HT-29 (cell line): ENCODE measurements around the gene MRPL2. TPM values are rescaled to one million over a fixed set of nuclear protein-coding genes. Genes with fewer than 3 reads are reported as not detected.
A peak's percentile ranks its signal among the peaks of the same experiment; 100 is the strongest.

Experiments
- DNase-seq: peaks from one replicate; pipeline ENCODE4 v3.0.0-alpha.2; 2015; ENCODE audit warnings: low spot score
- total RNA-seq: library from RNA; depleted of rRNA; stranded (reverse); fragments of >200 nt; shearing (Covaris generic); gene quantifications from 2 replicates; pipeline ENCODE4 v1.2.3, GENCODE V29; 2014; rRNA removed

The MRPL2 gene
- 54.4 and 79.1 TPM in 2 replicates for total RNA-seq

GRCh38 chr6:43059168-43060033 is at the start of gene MRPL2, which contains the start of gene KLC4:
TSS of gene MRPL2 (minus strand) at chr6:43059434. CDS start at chr6:43059381, 53 bp downstream.
TSS of gene KLC4 (plus strand) at chr6:43059631. CDS start at chr6:43061336, 1,705 bp downstream.
- peak; percentile 99 for DNase-seq

DNA sequence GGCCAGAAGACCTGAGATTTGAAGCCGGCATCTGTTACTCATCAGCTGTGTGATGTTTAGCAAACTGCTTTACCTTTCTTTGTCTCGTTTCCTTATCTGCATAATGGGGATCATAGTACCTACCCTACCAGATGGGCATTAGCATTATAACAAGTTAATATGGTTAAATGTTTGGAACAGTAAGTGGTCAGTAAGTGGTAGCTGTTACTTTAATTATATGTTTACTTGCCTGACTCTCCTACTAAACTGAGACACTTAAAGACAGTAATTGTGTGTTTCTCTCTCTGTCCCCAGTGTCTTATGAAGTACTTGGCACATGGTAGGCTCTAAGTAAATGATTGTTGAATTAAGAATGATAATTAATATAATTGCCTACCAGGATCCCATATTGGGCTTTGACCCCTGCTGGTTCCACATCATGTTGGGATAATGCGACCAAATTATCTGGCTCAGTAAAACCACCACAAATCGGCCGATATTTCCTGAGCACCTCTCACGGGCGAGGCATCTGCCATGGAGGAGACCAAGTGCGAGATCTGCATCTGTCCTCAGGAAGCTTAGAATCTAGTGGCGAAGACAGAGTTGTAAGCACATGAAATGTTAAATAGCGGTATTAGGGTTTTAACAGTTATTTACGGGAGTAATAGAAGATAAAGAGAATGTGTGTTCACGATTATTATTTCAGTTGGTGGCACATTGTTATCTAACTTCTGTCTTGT is 48.3 kb upstream of the MRPL2 start:
- DNase-seq, result no peak

DNA sequence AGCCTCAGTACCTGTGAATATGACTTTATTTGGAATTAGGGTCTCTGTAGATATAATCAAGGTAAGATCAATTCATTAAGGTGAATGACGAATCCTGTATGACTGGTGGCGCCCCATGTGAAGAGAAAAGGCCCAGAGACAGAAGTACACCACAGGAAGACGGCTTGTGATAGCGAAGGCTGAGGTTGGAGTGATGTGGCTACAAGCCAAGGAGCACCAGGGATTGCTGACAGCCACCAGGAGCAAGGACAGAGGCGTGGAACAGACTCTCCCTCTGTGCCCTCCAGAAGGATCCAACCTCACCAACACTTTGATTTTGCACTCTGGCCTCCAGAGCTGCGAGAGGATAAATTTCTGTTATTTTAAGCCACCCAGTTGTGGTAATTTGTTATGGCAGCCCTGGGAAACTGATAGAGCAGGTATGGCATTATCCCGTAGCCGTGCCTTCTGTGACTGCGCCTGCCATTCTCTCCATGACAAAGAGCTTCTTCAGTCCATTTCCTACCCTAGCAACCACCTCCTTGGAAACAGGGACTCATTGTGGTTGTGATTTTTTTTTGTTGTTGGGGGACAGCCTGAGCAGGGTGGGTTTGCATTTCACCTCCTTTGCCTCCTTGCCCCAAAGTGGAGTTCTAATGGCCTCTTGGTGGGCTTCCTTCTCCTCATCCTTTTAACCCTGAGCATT is 46.4 kb upstream of the MRPL2 start:
- no peak for DNase-seq

DNA sequence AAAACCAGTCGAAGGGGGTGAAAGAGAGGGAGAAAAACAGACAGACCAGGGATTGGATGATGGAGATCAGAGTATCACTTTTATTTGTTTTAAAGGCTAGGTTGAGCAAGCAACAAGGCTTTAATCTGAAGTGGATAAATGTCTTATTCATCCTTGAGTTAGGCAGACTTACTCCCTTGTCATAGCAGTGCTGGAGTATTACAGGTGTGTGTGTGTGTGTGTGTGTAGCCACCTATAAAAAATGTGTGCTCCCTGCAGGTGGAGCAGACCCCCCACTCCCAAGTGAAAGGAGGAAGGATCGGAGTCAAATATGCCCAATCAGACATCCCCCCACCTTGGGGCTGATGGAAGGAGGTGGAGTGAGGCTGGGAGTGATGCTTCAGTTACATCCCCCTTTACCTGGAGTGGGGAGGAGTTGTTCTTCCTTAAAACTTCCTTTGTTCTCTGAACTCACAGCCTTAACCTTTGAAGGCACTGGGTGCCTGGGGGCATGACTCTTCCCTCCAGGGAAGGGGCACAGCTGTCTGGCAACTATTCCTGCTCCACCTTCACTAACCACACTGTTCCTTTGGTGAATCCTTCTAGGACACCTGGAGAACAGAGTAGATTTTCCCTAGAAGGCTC is 44.1 kb upstream of the MRPL2 start:
- DNase-seq, result no peak

- no peak for DNase-seq
Measured at GRCh38 chr6:43101497-43101896, 42.3 kb upstream of the MRPL2 start.

DNA sequence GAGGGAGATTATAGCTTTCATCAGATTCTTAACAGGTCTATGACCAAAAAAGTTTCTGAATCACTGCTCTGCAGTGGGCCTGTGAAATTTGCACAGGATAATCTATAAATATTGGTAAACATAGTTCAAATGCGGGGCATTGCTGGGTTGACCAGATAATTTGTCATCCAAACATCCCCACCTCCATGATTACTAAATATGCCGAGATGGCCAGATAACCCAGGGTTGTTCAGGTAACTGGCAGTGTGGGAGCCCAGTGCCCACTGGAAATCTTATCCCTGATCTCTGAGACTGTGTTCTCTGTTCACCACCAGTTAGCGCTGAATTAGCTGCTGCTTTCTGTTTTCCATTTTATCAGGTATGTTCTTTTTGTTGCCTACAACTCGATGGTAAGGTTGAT is 38.3 kb upstream of the MRPL2 start:
- no peak for DNase-seq

DNA sequence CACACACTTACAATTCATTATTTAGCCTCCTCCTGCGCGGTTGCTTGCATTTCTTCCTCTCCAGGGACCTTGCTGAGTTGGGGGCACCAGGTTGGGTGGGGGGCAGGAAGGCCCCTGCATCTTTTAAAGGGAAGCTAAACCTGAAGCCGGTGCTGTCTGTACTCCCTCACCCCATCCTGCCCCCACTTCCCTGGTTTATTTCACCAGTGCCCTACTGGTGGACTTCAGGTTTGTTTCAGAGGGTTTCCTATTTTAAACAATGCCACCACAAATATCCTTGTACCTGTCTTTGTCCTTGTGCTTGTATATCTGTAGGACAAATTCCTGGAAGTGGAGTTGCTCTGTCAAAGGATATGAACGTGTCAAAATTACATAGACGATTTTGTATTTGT is 37.9 kb upstream of the MRPL2 start:
- no peak for DNase-seq

GRCh38 chr6:43096451-43097097 is 37.3 kb upstream of the MRPL2 start:
- DNase-seq, result peak; percentile 82

DNA sequence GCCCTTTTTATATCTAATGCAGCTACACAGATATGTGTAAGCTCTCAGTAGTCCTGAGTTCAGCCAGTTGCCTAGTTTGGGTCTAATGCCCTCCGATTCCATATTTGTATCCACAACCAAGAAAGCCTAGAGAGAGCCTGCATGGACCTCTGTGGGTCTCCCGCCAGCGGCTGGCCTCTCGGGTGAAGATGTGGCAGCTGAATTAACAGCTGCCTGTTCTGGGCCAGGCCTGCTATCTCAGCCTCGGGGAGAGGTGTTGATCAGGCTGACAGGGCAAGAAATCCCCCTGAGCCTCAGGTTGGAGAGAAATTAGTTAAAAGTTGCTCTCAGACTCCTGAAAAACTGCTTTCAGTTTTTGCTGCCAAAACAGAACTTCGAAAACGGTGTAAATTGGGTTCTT is 36.7 kb upstream of the MRPL2 start:
- peak; percentile 43 for DNase-seq

GRCh38 chr6:43093436-43094289 is 34.4 kb upstream of the MRPL2 start:
- peak; percentile 2 for DNase-seq

GRCh38 chr6:43092635-43093034 is 33.4 kb upstream of the MRPL2 start:
- DNase-seq, result no peak

- no peak for DNase-seq
Measured at GRCh38 chr6:43091436-43091991, 32.3 kb upstream of the MRPL2 start.

DNA sequence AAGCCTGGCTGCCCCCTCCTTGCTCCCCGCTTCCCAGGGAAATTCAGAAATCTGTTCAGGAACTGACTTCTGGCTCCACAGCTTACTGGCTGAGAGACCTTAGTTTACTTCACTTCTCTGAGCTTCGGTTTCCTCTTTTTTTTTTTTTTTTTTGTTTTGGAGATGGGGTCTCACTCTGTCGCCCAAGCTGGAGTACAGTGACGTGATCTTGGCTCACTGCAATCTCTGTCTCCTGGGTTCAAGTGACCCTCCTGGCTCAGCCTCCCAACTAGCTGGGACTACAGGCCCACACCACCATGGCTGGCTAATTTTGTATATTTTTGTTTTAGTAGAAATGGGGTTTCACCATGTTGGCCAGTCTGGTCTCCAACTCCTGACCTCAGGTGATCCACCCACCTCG is 31.8 kb upstream of the MRPL2 start:
- DNase-seq, result no peak

DNA sequence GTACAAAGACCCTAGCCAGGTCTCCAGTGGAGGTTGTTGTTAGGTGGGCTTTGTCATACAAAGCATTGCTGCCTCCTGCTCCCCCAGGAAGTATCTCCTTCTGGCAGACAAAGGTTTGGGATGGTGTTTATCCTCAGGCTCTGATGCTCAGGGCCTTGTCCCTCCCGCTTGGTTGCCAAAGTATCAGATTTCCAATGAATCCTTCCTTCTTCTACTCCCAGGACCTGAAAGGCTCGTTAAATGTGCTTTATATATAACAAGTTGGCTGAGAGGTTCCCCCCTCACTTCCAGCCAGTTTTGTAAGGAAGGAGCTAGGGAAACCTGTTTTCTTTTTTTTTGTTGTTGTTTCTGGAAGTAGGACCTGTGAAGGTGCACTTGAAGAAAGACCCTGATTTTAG is 31.3 kb upstream of the MRPL2 start:
- DNase-seq, result peak; percentile 28

- DNase-seq, result peak; percentile 20
Measured at GRCh38 chr6:43089874-43090558, 30.8 kb upstream of the MRPL2 start.

GRCh38 chr6:43089467-43089866 is 30.2 kb upstream of the MRPL2 start:
- no peak for DNase-seq

- DNase-seq, result peak; percentile 7
Measured at GRCh38 chr6:43088654-43089056, 29.4 kb upstream of the MRPL2 start.

DNA sequence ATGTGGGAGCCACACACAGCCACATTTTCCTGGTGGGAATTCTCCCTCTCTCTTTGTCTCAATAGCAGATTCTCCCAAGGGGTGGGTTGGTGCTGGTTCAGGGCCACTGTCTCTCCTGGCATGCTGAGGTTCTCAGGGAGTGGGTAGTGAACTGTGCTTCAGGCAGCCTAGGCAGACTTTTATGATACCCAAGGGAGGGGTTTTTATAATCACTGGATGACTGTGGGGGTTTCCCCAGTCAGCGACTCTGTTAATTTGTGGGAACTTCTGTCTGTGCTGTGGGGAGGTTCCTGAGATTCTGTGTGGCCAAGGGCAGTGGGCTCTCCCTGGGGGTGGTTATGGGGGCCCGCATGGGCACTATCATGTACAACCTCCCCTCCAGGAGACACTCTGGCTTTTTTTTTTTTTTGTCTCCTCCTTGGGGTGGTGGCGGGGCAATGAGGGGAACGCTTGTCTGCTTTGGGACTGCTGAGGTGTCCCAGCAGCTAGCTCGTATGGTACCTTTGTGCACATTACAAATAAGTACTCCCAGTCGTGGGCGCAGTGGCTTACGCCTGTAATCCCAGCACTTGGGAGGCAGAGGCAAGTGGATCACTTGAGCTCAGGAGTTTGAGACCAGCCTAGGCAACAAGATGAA is 26.9 kb upstream of the MRPL2 start:
- no peak for DNase-seq
